ENCODE data around the gene FAM107B. TPM values are rescaled to one million over a fixed set of nuclear protein-coding genes. Genes with fewer than 3 reads are reported as not detected.

FAM107B gene
- total and polyA plus RNA-seq, 2 of the 8 experiments (the other 6 are each of a cell fraction or from before 2014, with no cell fraction given), result 7.5 to 28.1 TPM

GRCh38 chr10:14583967-14584366 lies 190.7 kb downstream of the FAM107B start (continued):
- no peak for TF ChIP-seq CHD7 (IDR thresholded peaks at IDR 0.05; ENCODE audit: insufficient replicate concordance, low read length)
- TF ChIP-seq RAD21 (IDR thresholded peaks at IDR 0.05 in 1 of 2, conservative IDR thresholded peaks at IDR 0.05 in 1 of 2; ENCODE audit: low read depth in 2 of 2, low read length in 2 of 2), result no peak
- TF ChIP-seq BRCA1 (IDR thresholded peaks at IDR 0.05; ENCODE audit: low read depth, low read length), result no peak
- no peak for TF ChIP-seq KDM4A (IDR thresholded peaks at IDR 0.05; ENCODE audit: low read depth, low read length, severe bottlenecking)
- TF ChIP-seq ASH2L (IDR thresholded peaks at IDR 0.05; ENCODE audit: low read length), result no peak
- TF ChIP-seq CTBP2 (IDR thresholded peaks at IDR 0.05; ENCODE audit: borderline replicate concordance, insufficient read depth, insufficient read length, low read length), result no peak
- no peak for TF ChIP-seq CREB1 (IDR thresholded peaks at IDR 0.05)
- TF ChIP-seq SRF (IDR thresholded peaks at IDR 0.05; ENCODE audit: low read depth, low read length), result no peak

Data from H1 (cell line).